Right atrium auricular region (tissue), 2 donors: ENCODE measurements around the gene UMAD1. TPM values are rescaled to one million over a fixed set of nuclear protein-coding genes. Genes with fewer than 3 reads are reported as not detected.

Source experiments
- DNase-seq: peaks from one replicate; pipeline ENCODE4 v3.0.0-alpha.2; 2019; ENCODE audit warnings: low spot score
- H3K27ac ChIP-seq, 2 donors: fragments of 200-600 bp; sonication (generic); 1 replicate in 1 of 2; 2 replicates in 1 of 2; pipeline ENCODE4 v1.5.1; 2016 to 2019
- H3K27me3 ChIP-seq, 2 donors: fragments of 200-600 bp; sonication (generic); one replicate each; pipeline versions ENCODE4 v1.5.1 to v1.6.0; 2017 to 2019
- H3K36me3 ChIP-seq: fragments of 200-600 bp; sonication (generic); one replicate; pipeline ENCODE4 v1.5.1; 2016
- H3K4me1 ChIP-seq, 2 donors: fragments of 200-600 bp; sonication (generic); one replicate each; pipeline versions ENCODE4 v1.5.1 to v1.6.0; 2017 to 2019
- H3K4me3 ChIP-seq, 2 donors: fragments of 200-600 bp; sonication (generic); 1 replicate in 1 of 2; 2 replicates in 1 of 2; pipeline ENCODE4 v1.5.1; 2017 to 2019; ENCODE audit warnings: mild to moderate bottlenecking in 1 of 2, moderate library complexity in 1 of 2
- H3K9me3 ChIP-seq, 2 donors: fragments of 200-600 bp; sonication (generic); one replicate each; pipeline ENCODE4 v1.5.1; 2019
- CTCF ChIP-seq, 2 donors: fragments of 200-600 bp; sonication (generic); IDR thresholded peaks; one replicate each; pipeline ENCODE4 v1.5.1; 2019; ENCODE audit warnings: antibody characterized with exemption in 2 of 2
- total RNA-seq, 2 donors: library from RNA; depleted of rRNA; stranded (reverse); fragments of >200 nt; gene quantifications; one replicate each; pipeline ENCODE4 v1.1.0, GENCODE V29; 2016

UMAD1 gene
- total RNA-seq, 2 donors from 2014 or later, result 9.2 to 17.7 TPM

GRCh38 chr7:7769710-7770627 lies 129.4 kb downstream of the UMAD1 start:
- no peaks in the 10 kb centered on the region for H3K9me3 ChIP-seq
- H3K27ac ChIP-seq, result no peak overlapping the region
- no peaks in the 10 kb centered on the region for H3K4me1 ChIP-seq
- no peaks in the 10 kb centered on the region for H3K36me3 ChIP-seq
- H3K27me3 ChIP-seq, result no peaks in the 10 kb centered on the region
- no peak for TF ChIP-seq CTCF (IDR thresholded peaks at IDR 0.05)
- no peak for DNase-seq
- no peak overlapping the region for H3K4me3 ChIP-seq

GRCh38 chr7:7771452-7771851 lies 130.9 kb downstream of the UMAD1 start:
- no peak for TF ChIP-seq CTCF (IDR thresholded peaks at IDR 0.05)
- H3K9me3 ChIP-seq, result no peaks in the 10 kb centered on the region
- DNase-seq, result no peak
- H3K27ac ChIP-seq, result no peak overlapping the region
- H3K4me3 ChIP-seq, result no peak overlapping the region
- no peaks in the 10 kb centered on the region for H3K4me1 ChIP-seq
- H3K27me3 ChIP-seq, result no peaks in the 10 kb centered on the region
- H3K36me3 ChIP-seq, result no peaks in the 10 kb centered on the region

GRCh38 chr7:7772397-7772821 lies 131.9 kb downstream of the UMAD1 start:
- Histone ChIP-seq H3K27me3 (no peaks in the 10 kb centered on the region), H3K36me3 (no peaks in the 10 kb centered on the region), H3K9me3 (no peaks in the 10 kb centered on the region), H3K4me3 (no peak overlapping the region), H3K27ac (no peak overlapping the region), H3K4me1 (no peaks in the 10 kb centered on the region)
- TF ChIP-seq CTCF (IDR thresholded peaks at IDR 0.05), result no peak
- no peak for DNase-seq

GRCh38 chr7:7773334-7774309 lies 133.1 kb downstream of the UMAD1 start:
- DNase-seq, result no peak
- no peak overlapping the region for H3K27ac ChIP-seq
- no peaks in the 10 kb centered on the region for H3K36me3 ChIP-seq
- H3K4me1 ChIP-seq, result no peaks in the 10 kb centered on the region
- TF ChIP-seq CTCF (IDR thresholded peaks at IDR 0.05), result no peak
- H3K9me3 ChIP-seq, result no peaks in the 10 kb centered on the region
- no peaks in the 10 kb centered on the region for H3K27me3 ChIP-seq
- H3K4me3 ChIP-seq, result no peak overlapping the region

GRCh38 chr7:7779888-7780287 lies 139.3 kb downstream of the UMAD1 start:
- no peaks in the 10 kb centered on the region for H3K4me1 ChIP-seq
- no peak for DNase-seq
- H3K9me3 ChIP-seq, result no peaks in the 10 kb centered on the region
- H3K4me3 ChIP-seq, result no peak overlapping the region
- no peaks in the 10 kb centered on the region for H3K36me3 ChIP-seq
- H3K27ac ChIP-seq, result no peak overlapping the region
- H3K27me3 ChIP-seq, result no peaks in the 10 kb centered on the region
- TF ChIP-seq CTCF (IDR thresholded peaks at IDR 0.05), result no peak
